ENCODE data around the gene SELENOF.

Gene SELENOF

DNA sequence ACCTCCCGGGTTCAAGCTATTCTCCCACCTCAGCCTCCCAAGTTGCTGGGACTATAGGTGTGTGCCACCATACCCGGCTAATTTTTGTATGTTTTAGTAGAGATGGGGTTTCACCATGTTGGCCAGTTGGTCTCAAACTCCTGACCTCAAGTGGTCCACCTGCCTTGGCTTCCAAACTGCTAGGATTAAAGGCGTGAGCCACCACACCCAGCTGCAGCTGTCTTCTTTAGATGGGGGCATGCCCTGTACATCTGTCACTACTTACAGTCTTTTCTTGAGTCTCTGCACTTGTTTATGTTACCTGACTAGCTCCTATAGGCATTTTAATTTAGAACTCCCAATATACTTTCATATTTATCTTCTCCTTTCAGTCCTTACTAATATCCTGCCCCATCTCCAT is 64.2 kb downstream of the SELENOF start:
- H3K4me3 ChIP-seq (ENCODE audit: low read depth in 1 of 2, low read length in 2 of 2): no peak overlapping the region
- no peak overlapping the region for H3K9ac ChIP-seq (ENCODE audit: low read depth in 1 of 2, low read length in 2 of 2)
- H3K27ac ChIP-seq (ENCODE audit: low read depth, low read length): no peak overlapping the region
- no peaks in the 10 kb centered on the region for H3K9me3 ChIP-seq (ENCODE audit: control insufficient read depth in 1 of 2, low read length in 2 of 2)
- H3K4me1 ChIP-seq (ENCODE audit: control insufficient read depth in 1 of 2, insufficient read depth in 2 of 2, low read length in 2 of 2): no peaks in the 10 kb centered on the region
- H3K36me3 ChIP-seq (ENCODE audit: control insufficient read depth in 1 of 2, insufficient read depth in 2 of 2, low read length in 2 of 2): no peaks in the 10 kb centered on the region
- H3K27me3 ChIP-seq (ENCODE audit: control insufficient read depth in 1 of 2, insufficient read depth in 2 of 2, low read length in 2 of 2): no peaks in the 10 kb centered on the region

DNA sequence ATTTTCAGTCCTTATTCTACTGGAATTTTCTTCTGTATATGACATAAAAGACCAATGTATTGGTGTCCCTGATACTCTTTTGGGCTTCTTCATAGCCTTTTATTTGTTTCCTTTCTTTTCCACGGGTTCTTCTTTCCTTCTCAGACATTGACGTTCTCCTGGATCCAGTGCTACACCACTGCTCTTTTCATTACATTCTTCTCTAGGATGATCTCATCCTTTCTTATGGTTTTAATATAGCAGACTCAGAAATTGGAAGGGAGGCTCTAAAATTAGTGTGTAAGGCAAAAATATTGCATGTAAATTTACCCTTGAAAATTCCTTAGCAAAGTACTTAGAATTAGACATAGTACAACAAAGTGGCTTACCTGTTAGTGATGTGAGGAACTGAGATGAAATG is 65.3 kb downstream of the SELENOF start:
- Histone ChIP-seq H3K4me3 (ENCODE audit: low read depth in 1 of 2, low read length in 2 of 2) (no peak overlapping the region), H3K9me3 (ENCODE audit: control insufficient read depth in 1 of 2, low read length in 2 of 2) (no peaks in the 10 kb centered on the region), H3K4me1 (ENCODE audit: control insufficient read depth in 1 of 2, insufficient read depth in 2 of 2, low read length in 2 of 2) (no peaks in the 10 kb centered on the region), H3K36me3 (ENCODE audit: control insufficient read depth in 1 of 2, insufficient read depth in 2 of 2, low read length in 2 of 2) (no peaks in the 10 kb centered on the region), H3K27ac (ENCODE audit: low read depth, low read length) (no peak overlapping the region), H3K9ac (ENCODE audit: low read depth in 1 of 2, low read length in 2 of 2) (no peak overlapping the region), H3K27me3 (ENCODE audit: control insufficient read depth in 1 of 2, insufficient read depth in 2 of 2, low read length in 2 of 2) (no peaks in the 10 kb centered on the region)

DNA sequence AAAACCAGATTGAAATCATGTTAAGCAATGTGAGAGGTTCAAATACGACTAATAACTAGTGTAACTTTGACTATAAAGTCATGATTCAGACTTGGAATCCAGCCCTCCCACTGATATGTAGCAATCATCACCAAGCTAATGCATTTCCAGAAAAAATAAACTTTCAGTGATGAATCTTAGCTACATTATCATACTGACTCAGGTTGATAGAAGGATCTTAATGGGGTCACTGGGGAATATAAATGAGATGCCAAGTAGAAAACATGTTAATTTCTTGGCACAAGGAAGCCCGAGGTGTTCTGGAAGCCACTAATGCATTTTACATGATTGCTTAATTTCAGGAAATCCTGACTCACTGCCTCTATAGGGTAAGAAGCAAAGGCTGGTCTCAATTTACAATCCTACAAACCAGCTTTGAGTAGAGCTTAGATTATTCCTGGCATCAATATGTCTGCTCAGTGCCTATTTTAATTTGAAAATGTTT is 67.7 kb downstream of the SELENOF start:
- H3K27me3 ChIP-seq (ENCODE audit: control insufficient read depth in 1 of 2, insufficient read depth in 2 of 2, low read length in 2 of 2): no peaks in the 10 kb centered on the region
- H3K9me3 ChIP-seq (ENCODE audit: control insufficient read depth in 1 of 2, low read length in 2 of 2): no peaks in the 10 kb centered on the region
- H3K36me3 ChIP-seq (ENCODE audit: control insufficient read depth in 1 of 2, insufficient read depth in 2 of 2, low read length in 2 of 2): no peaks in the 10 kb centered on the region
- H3K4me1 ChIP-seq (ENCODE audit: control insufficient read depth in 1 of 2, insufficient read depth in 2 of 2, low read length in 2 of 2): no peaks in the 10 kb centered on the region
- H3K9ac ChIP-seq (ENCODE audit: low read depth in 1 of 2, low read length in 2 of 2): no peak overlapping the region
- H3K27ac ChIP-seq (ENCODE audit: low read depth, low read length): no peak overlapping the region
- no peak overlapping the region for H3K4me3 ChIP-seq (ENCODE audit: low read depth in 1 of 2, low read length in 2 of 2)

DNA sequence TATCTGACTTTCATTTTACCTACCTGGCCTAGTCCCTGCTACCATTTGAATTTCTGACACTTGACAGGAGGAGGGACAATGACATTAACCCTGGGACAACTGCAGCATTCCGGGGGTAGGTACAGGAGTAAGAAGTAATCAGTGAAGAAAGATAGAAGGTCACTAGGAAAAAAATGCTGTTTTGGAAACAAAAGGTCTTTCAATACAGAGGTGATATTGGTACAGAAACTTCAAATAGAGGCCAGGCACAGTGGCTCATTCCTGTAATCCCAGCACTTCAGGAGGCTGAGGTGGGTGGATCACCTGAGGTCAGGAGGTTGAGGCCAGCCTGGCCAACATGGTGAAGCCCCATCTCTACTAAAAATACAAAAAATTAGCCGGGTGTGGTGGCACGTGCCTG is 68.4 kb downstream of the SELENOF start:
- Histone ChIP-seq H3K36me3 (ENCODE audit: control insufficient read depth in 1 of 2, insufficient read depth in 2 of 2, low read length in 2 of 2) (no peaks in the 10 kb centered on the region), H3K27ac (ENCODE audit: low read depth, low read length) (no peak overlapping the region), H3K4me1 (ENCODE audit: control insufficient read depth in 1 of 2, insufficient read depth in 2 of 2, low read length in 2 of 2) (no peaks in the 10 kb centered on the region), H3K27me3 (ENCODE audit: control insufficient read depth in 1 of 2, insufficient read depth in 2 of 2, low read length in 2 of 2) (no peaks in the 10 kb centered on the region), H3K4me3 (ENCODE audit: low read depth in 1 of 2, low read length in 2 of 2) (no peak overlapping the region), H3K9ac (ENCODE audit: low read depth in 1 of 2, low read length in 2 of 2) (no peak overlapping the region), H3K9me3 (ENCODE audit: control insufficient read depth in 1 of 2, low read length in 2 of 2) (no peaks in the 10 kb centered on the region)

DNA sequence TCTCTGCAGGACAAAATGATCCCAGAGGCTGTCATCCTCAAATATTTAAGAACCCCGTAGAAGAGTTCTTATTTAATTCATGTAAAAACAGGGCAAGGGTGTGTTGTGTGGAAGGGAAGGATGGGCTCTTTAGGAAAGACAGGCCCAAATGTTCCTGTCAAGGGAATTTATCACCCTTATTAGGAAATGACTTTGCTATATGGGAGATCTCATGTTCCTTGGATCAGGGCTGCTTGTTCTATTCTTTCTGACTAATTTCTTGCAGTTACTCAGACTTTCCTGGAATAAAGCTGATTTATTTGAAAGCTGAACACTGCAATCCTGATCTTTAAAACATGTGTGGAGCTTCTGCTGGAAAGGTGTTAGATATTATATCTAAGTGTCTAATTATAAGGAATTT is 72.8 kb downstream of the SELENOF start:
- no peaks in the 10 kb centered on the region for H3K9me3 ChIP-seq (ENCODE audit: control insufficient read depth in 1 of 2, low read length in 2 of 2)
- no peaks in the 10 kb centered on the region for H3K4me1 ChIP-seq (ENCODE audit: control insufficient read depth in 1 of 2, insufficient read depth in 2 of 2, low read length in 2 of 2)
- no peak overlapping the region for H3K27ac ChIP-seq (ENCODE audit: low read depth, low read length)
- no peak overlapping the region for H3K4me3 ChIP-seq (ENCODE audit: low read depth in 1 of 2, low read length in 2 of 2)
- no peaks in the 10 kb centered on the region for H3K27me3 ChIP-seq (ENCODE audit: control insufficient read depth in 1 of 2, insufficient read depth in 2 of 2, low read length in 2 of 2)
- no peak overlapping the region for H3K9ac ChIP-seq (ENCODE audit: low read depth in 1 of 2, low read length in 2 of 2)
- no peaks in the 10 kb centered on the region for H3K36me3 ChIP-seq (ENCODE audit: control insufficient read depth in 1 of 2, insufficient read depth in 2 of 2, low read length in 2 of 2)

DNA sequence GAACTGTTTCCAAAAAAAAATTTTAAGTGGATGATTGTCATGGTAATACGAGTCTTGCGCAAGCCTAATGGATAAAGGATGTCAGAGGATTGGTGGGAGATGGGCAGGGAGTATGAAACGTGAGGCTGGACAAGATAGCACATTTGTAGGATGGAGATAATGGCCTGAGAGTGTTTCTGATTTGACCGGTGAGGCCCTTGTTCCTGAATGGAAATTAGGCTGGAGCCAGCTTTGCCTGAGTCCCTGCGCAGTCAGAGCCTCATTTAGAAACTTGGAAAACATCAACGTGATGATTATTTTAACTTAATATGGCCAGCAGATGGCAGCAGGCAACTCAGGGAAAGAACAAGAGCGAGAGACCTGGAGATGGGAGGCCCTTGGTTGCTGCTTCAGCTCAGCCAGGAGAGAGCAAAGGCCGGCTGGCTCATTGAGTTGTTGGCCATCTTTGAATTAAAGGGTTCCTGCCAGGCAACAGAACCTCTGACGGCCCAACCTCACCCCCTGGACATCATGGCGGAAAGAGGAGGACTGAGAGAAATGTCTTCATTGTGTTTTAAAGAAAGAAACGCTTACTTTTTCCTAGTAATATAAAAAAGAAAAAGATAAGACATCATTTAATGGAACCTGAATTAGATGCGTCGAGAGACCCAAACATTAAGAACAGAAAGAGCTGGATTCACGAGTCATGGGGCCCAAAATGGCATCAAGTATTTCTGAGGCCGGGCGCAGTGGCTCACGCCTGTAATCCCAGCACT is 80.3 kb downstream of the SELENOF start:
- Histone ChIP-seq H3K36me3 (ENCODE audit: control insufficient read depth in 1 of 2, insufficient read depth in 2 of 2, low read length in 2 of 2) (no peaks in the 10 kb centered on the region), H3K27ac (ENCODE audit: low read depth, low read length) (no peak overlapping the region), H3K9me3 (ENCODE audit: control insufficient read depth in 1 of 2, low read length in 2 of 2) (no peaks in the 10 kb centered on the region), H3K4me1 (ENCODE audit: control insufficient read depth in 1 of 2, insufficient read depth in 2 of 2, low read length in 2 of 2) (no peaks in the 10 kb centered on the region), H3K4me3 (ENCODE audit: low read depth in 1 of 2, low read length in 2 of 2) (no peak overlapping the region), H3K27me3 (ENCODE audit: control insufficient read depth in 1 of 2, insufficient read depth in 2 of 2, low read length in 2 of 2) (no peaks in the 10 kb centered on the region), H3K9ac (ENCODE audit: low read depth in 1 of 2, low read length in 2 of 2) (no peak overlapping the region)

DNA sequence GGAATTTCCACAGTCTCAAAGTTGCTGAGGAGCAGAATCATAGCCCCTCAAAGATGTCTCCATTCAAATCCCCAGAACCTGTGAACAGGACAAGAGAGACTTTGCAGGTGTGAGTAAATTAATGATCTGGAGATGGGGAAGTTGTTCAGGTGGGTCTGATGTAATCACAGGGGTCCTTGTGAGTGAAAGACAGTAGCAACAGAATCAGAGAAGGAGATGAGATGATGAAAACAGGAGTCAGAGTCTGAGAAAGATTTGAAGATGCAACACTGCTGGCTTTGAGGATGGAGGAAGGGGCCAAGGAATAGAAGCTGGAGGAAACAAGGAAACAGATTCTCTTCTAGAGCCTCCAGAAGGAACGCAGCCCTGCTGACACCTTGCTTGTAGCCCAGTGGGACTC is 81.5 kb downstream of the SELENOF start:
- Histone ChIP-seq H3K36me3 (ENCODE audit: control insufficient read depth in 1 of 2, insufficient read depth in 2 of 2, low read length in 2 of 2) (no peaks in the 10 kb centered on the region), H3K27me3 (ENCODE audit: control insufficient read depth in 1 of 2, insufficient read depth in 2 of 2, low read length in 2 of 2) (no peaks in the 10 kb centered on the region), H3K9me3 (ENCODE audit: control insufficient read depth in 1 of 2, low read length in 2 of 2) (no peaks in the 10 kb centered on the region), H3K4me1 (ENCODE audit: control insufficient read depth in 1 of 2, insufficient read depth in 2 of 2, low read length in 2 of 2) (no peaks in the 10 kb centered on the region), H3K4me3 (ENCODE audit: low read depth in 1 of 2, low read length in 2 of 2) (no peak overlapping the region), H3K27ac (ENCODE audit: low read depth, low read length) (no peak overlapping the region), H3K9ac (ENCODE audit: low read depth in 1 of 2, low read length in 2 of 2) (no peak overlapping the region)

DNA sequence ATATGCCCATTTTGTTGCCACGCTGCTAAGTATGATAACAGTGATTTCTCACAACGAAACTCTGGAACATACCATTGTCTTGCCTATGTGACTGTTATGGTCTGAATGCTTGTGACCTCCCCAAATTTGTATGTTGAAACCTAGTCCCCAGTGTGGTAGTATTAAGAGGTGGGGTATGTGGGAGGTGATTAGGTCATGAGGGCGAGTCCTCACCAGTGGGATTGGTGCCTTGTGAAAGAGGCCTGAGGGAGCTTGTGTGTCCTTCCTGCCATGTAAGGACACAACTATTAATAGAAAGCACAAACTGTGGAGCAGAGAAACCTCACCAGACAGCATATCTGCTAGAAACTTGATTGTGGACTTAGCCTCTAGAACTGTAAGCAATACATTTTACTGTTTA is 84.6 kb downstream of the SELENOF start:
- H3K27me3 ChIP-seq (ENCODE audit: control insufficient read depth in 1 of 2, insufficient read depth in 2 of 2, low read length in 2 of 2): no peaks in the 10 kb centered on the region
- H3K36me3 ChIP-seq (ENCODE audit: control insufficient read depth in 1 of 2, insufficient read depth in 2 of 2, low read length in 2 of 2): no peaks in the 10 kb centered on the region
- H3K4me1 ChIP-seq (ENCODE audit: control insufficient read depth in 1 of 2, insufficient read depth in 2 of 2, low read length in 2 of 2): no peaks in the 10 kb centered on the region
- H3K9me3 ChIP-seq (ENCODE audit: control insufficient read depth in 1 of 2, low read length in 2 of 2): no peaks in the 10 kb centered on the region
- H3K27ac ChIP-seq (ENCODE audit: low read depth, low read length): no peak overlapping the region
- H3K4me3 ChIP-seq (ENCODE audit: low read depth in 1 of 2, low read length in 2 of 2): no peak overlapping the region
- H3K9ac ChIP-seq (ENCODE audit: low read depth in 1 of 2, low read length in 2 of 2): no peak overlapping the region

DNA sequence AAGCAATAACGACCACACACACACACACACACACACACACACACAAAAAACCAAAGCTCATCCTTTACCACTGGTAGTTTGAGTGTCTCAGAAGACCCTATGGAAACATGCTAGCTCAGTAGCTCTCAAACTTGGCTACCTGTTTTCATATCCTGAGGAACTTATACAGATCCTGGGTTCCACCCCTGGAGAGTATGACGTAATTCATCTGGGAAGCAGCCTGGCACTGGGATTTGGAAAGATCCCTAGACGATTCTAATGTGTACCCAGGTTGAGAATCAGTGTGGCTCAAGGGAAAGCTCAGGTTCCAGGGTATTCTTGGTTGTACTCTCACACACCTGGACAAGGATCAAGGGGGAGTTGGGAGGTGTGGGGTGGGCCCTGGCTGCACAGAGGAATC is 85.9 kb downstream of the SELENOF start:
- no peaks in the 10 kb centered on the region for H3K27me3 ChIP-seq (ENCODE audit: control insufficient read depth in 1 of 2, insufficient read depth in 2 of 2, low read length in 2 of 2)
- no peaks in the 10 kb centered on the region for H3K4me1 ChIP-seq (ENCODE audit: control insufficient read depth in 1 of 2, insufficient read depth in 2 of 2, low read length in 2 of 2)
- H3K9me3 ChIP-seq (ENCODE audit: control insufficient read depth in 1 of 2, low read length in 2 of 2): no peaks in the 10 kb centered on the region
- H3K4me3 ChIP-seq (ENCODE audit: low read depth in 1 of 2, low read length in 2 of 2): no peak overlapping the region
- no peak overlapping the region for H3K9ac ChIP-seq (ENCODE audit: low read depth in 1 of 2, low read length in 2 of 2)
- no peaks in the 10 kb centered on the region for H3K36me3 ChIP-seq (ENCODE audit: control insufficient read depth in 1 of 2, insufficient read depth in 2 of 2, low read length in 2 of 2)
- no peak overlapping the region for H3K27ac ChIP-seq (ENCODE audit: low read depth, low read length)

DNA sequence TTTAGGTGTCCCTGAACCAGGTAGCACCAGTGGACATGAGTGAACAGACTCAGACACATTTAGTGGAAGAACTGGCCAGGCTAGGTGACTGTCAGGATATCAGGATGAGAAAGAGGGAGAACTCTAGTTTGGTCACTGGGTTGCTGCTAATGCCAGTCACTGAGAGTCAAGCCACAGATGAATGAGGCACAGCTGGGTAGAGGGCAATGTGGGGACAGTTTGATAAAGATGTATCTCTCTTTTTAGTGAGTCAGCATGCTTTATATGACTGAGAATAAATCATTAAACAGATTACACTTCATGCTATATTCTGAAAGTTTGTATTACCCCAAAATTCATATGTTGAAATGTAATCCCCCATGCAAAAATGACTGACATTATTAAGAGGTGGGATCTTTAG is 87.1 kb downstream of the SELENOF start:
- Histone ChIP-seq H3K27me3 (ENCODE audit: control insufficient read depth in 1 of 2, insufficient read depth in 2 of 2, low read length in 2 of 2) (no peaks in the 10 kb centered on the region), H3K9me3 (ENCODE audit: control insufficient read depth in 1 of 2, low read length in 2 of 2) (no peaks in the 10 kb centered on the region), H3K4me3 (ENCODE audit: low read depth in 1 of 2, low read length in 2 of 2) (no peak overlapping the region), H3K36me3 (ENCODE audit: control insufficient read depth in 1 of 2, insufficient read depth in 2 of 2, low read length in 2 of 2) (no peaks in the 10 kb centered on the region), H3K9ac (ENCODE audit: low read depth in 1 of 2, low read length in 2 of 2) (no peak overlapping the region), H3K27ac (ENCODE audit: low read depth, low read length) (no peak overlapping the region), H3K4me1 (ENCODE audit: control insufficient read depth in 1 of 2, insufficient read depth in 2 of 2, low read length in 2 of 2) (no peaks in the 10 kb centered on the region)
